Measurements from ENCODE around the gene CNST. TPM values are rescaled to one million over a fixed set of nuclear protein-coding genes. Genes with fewer than 3 reads are reported as not detected.
A peak's percentile ranks its signal among the peaks of the same experiment; 100 is the strongest.

The CNST gene
- total and polyA plus RNA-seq, 2 of the 13 experiments (the other 11 are each of a cell fraction or from before 2014, with no cell fraction given) = 6.3 to 12.4 TPM

DNA sequence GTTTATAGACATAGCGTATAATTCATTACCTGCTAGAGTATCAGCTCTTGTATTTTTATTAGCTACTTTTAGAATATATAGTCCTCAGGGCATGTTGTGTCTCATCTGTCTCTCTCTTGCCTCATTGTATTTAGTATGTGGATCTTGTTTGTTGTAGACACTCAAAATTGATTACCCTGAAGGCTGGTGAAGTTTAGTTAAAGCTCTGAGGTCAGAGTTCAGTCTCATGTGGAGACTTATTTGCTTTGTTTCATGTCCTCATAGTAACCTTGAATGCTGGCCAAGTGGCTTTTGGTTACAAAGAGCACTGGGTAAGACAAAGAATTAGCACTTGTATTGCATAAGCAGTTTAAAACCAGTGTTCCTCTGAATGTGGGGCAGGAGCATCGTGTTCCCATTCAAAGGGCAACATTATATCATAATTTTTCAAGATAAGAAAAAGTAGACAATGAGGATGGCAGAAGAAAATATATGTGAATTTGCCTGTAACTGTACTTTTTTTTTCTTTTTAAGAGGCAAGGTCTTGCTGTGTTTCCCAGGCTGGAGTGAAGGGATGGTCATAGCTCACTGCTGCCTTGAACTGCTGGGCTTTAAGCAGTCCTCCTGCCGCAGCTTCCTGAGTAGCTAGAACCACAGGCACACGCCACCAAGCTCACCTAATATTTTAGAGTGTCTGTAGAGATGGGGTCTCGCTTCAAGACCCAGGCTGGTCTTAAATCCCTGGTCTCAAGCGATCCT is 17.4 kb downstream of the CNST start (continued):
- TF ChIP-seq, protein P1, sequence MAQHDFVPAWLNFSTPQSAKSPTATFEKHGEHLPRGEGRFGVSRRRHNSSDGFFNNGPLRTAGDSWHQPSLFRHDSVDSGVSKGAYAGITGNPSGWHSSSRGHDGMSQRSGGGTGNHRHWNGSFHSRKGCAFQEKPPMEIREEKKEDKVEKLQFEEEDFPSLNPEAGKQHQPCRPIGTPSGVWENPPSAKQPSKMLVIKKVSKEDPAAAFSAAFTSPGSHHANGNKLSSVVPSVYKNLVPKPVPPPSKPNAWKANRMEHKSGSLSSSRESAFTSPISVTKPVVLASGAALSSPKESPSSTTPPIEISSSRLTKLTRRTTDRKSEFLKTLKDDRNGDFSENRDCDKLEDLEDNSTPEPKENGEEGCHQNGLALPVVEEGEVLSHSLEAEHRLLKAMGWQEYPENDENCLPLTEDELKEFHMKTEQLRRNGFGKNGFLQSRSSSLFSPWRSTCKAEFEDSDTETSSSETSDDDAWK (CRISPR knock-in tag; IDR thresholded peaks at IDR 0.05) = no peak
- TF ChIP-seq POLR2A (IDR thresholded peaks at IDR 0.05; ENCODE audit: insufficient read depth in 1 of 2, low read depth in 2 of 2, low read length in 2 of 2) (no peak), HNF4G (IDR thresholded peaks at IDR 0.05; ENCODE audit: borderline replicate concordance, low read depth, low read length) (peak; percentile 93), HNF4G (CRISPR knock-in tag; IDR thresholded peaks at IDR 0.05; ENCODE audit: borderline replicate concordance, low read depth) (peak; percentile 81; the same call in 1 of the 2 replicates), ZNF543 (CRISPR knock-in tag; IDR thresholded peaks at IDR 0.05) (peak; percentile 26; the same call in 1 of the 2 replicates), KDM2A (CRISPR knock-in tag; IDR thresholded peaks at IDR 0.05; ENCODE audit: borderline replicate concordance, low read depth) (no peak), NCOR1 (IDR thresholded peaks at IDR 0.05; ENCODE audit: borderline replicate concordance, low read length) (peak; percentile 98), WIZ (CRISPR knock-in tag; IDR thresholded peaks at IDR 0.05) (no peak), ZNF619 (CRISPR knock-in tag; IDR thresholded peaks at IDR 0.05) (no peak), ZNF317 (CRISPR knock-in tag; IDR thresholded peaks at IDR 0.05) (no peak), ZNF180 (CRISPR knock-in tag; IDR thresholded peaks at IDR 0.05; ENCODE audit: borderline replicate concordance, low read depth) (0 out of 2 replicates have a peak, but pooled peaks have one; percentile 38), ZNF501 (CRISPR knock-in tag; IDR thresholded peaks at IDR 0.05) (no peak), KAT2B (IDR thresholded peaks at IDR 0.05; ENCODE audit: borderline replicate concordance, low read depth, low read length) (no peak), FIP1L1 (IDR thresholded peaks at IDR 0.05; ENCODE audit: borderline replicate concordance, insufficient read depth, low read depth, low read length) (no peak), SP140L (CRISPR knock-in tag; IDR thresholded peaks at IDR 0.05; ENCODE audit: borderline replicate concordance) (no peak), ZNF367 (CRISPR knock-in tag; IDR thresholded peaks at IDR 0.05; ENCODE audit: borderline replicate concordance) (peak; percentile 73; the same call in 1 of the 2 replicates), CAMTA2 (CRISPR knock-in tag; IDR thresholded peaks at IDR 0.05; ENCODE audit: borderline replicate concordance) (no peak)
- TF ChIP-seq, protein P2, sequence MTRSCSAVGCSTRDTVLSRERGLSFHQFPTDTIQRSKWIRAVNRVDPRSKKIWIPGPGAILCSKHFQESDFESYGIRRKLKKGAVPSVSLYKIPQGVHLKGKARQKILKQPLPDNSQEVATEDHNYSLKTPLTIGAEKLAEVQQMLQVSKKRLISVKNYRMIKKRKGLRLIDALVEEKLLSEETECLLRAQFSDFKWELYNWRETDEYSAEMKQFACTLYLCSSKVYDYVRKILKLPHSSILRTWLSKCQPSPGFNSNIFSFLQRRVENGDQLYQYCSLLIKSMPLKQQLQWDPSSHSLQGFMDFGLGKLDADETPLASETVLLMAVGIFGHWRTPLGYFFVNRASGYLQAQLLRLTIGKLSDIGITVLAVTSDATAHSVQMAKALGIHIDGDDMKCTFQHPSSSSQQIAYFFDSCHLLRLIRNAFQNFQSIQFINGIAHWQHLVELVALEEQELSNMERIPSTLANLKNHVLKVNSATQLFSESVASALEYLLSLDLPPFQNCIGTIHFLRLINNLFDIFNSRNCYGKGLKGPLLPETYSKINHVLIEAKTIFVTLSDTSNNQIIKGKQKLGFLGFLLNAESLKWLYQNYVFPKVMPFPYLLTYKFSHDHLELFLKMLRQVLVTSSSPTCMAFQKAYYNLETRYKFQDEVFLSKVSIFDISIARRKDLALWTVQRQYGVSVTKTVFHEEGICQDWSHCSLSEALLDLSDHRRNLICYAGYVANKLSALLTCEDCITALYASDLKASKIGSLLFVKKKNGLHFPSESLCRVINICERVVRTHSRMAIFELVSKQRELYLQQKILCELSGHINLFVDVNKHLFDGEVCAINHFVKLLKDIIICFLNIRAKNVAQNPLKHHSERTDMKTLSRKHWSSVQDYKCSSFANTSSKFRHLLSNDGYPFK (CRISPR knock-in tag; IDR thresholded peaks at IDR 0.05; ENCODE audit: borderline replicate concordance) = no peak
- TF ChIP-seq, protein P3, sequence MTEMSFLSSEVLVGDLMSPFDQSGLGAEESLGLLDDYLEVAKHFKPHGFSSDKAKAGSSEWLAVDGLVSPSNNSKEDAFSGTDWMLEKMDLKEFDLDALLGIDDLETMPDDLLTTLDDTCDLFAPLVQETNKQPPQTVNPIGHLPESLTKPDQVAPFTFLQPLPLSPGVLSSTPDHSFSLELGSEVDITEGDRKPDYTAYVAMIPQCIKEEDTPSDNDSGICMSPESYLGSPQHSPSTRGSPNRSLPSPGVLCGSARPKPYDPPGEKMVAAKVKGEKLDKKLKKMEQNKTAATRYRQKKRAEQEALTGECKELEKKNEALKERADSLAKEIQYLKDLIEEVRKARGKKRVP (CRISPR knock-in tag; IDR thresholded peaks at IDR 0.05) = peak in 1 of 2 experiments; percentile 88; a peak in 2 of 4 replicates
- TF ChIP-seq, protein P4, sequence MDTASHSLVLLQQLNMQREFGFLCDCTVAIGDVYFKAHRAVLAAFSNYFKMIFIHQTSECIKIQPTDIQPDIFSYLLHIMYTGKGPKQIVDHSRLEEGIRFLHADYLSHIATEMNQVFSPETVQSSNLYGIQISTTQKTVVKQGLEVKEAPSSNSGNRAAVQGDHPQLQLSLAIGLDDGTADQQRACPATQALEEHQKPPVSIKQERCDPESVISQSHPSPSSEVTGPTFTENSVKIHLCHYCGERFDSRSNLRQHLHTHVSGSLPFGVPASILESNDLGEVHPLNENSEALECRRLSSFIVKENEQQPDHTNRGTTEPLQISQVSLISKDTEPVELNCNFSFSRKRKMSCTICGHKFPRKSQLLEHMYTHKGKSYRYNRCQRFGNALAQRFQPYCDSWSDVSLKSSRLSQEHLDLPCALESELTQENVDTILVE (CRISPR knock-in tag; IDR thresholded peaks at IDR 0.05) = peak; percentile 57; the same call in 1 of the 2 replicates
- TF ChIP-seq, protein P5, sequence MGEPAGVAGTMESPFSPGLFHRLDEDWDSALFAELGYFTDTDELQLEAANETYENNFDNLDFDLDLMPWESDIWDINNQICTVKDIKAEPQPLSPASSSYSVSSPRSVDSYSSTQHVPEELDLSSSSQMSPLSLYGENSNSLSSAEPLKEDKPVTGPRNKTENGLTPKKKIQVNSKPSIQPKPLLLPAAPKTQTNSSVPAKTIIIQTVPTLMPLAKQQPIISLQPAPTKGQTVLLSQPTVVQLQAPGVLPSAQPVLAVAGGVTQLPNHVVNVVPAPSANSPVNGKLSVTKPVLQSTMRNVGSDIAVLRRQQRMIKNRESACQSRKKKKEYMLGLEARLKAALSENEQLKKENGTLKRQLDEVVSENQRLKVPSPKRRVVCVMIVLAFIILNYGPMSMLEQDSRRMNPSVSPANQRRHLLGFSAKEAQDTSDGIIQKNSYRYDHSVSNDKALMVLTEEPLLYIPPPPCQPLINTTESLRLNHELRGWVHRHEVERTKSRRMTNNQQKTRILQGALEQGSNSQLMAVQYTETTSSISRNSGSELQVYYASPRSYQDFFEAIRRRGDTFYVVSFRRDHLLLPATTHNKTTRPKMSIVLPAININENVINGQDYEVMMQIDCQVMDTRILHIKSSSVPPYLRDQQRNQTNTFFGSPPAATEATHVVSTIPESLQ (CRISPR knock-in tag; conservative IDR thresholded peaks at IDR 0.05) = no peak

Measured in HepG2 (cell line).